K562 (cell line): ENCODE data around the gene TUT7. TPM values are rescaled to one million over a fixed set of nuclear protein-coding genes. Genes with fewer than 3 reads are reported as not detected.

Experiments used
- CBX3 ChIP-seq, 2 experiments: IDR thresholded peaks; 1 replicate in 1 of 2; 2 replicates in 1 of 2; pipeline ENCODE4 v1.6.1; 2012; ENCODE audit warnings: inconsistent platforms in 2 of 2, low read length in 2 of 2, borderline replicate concordance in 1 of 2, control low read depth in 1 of 2
- CREB3L1 ChIP-seq: fragments of 450-650 bp; IDR thresholded peaks from 2 replicates; pipeline ENCODE4 v1.6.1; 2014; ENCODE audit warnings: low read depth, mild to moderate bottlenecking, moderate library complexity, borderline replicate concordance
- CTCFL ChIP-seq: IDR thresholded peaks from 2 replicates; pipeline ENCODE4 v1.6.1; 2011; ENCODE audit warnings: borderline replicate concordance, low read depth, mild to moderate bottlenecking, moderate library complexity, low read length; ENCODE audit not compliant: insufficient read depth, poor library complexity, severe bottlenecking
- ETV1 ChIP-seq: fragments of 450-650 bp; conservative IDR thresholded peaks from 2 replicates; pipeline ENCODE4 v1.6.1; 2016; ENCODE audit warnings: missing genetic modification characterization, control low read depth, low read depth, missing compliant biosample characterization
- FOXK1 ChIP-seq: sonication (generic); formaldehyde crosslinking; IDR thresholded peaks from 2 replicates; pipeline ENCODE4 v1.8.0; 2022; ENCODE audit warnings: missing genetic modification reagents, mild to moderate bottlenecking, borderline replicate concordance
- HES1 ChIP-seq: fragments of 450-650 bp; IDR thresholded peaks from 2 replicates; pipeline ENCODE4 v1.6.1; 2016; ENCODE audit warnings: low read depth, mild to moderate bottlenecking, moderate library complexity
- KAT7 ChIP-seq: sonication (generic); formaldehyde crosslinking; IDR thresholded peaks from 2 replicates; pipeline ENCODE4 v1.8.0; 2022; ENCODE audit warnings: missing genetic modification reagents, mild to moderate bottlenecking, borderline replicate concordance
- KDM5B ChIP-seq: fragments of 200-600 bp; sonication (generic); IDR thresholded peaks from 2 replicates; pipeline ENCODE4 v1.6.1; 2012; ENCODE audit warnings: low read depth, mild to moderate bottlenecking, moderate library complexity, low read length, control low read depth, inconsistent platforms; ENCODE audit not compliant: insufficient replicate concordance
- MAZ ChIP-seq, 2 experiments: fragments of 450-650 bp in 1 of 2; sonication (generic) in 1 of 2; formaldehyde crosslinking; IDR thresholded peaks in 1 of 2; conservative IDR thresholded peaks in 1 of 2; 2 replicates each; pipeline versions ENCODE4 v1.4.0 to v1.5.0; 2020; ENCODE audit warnings: mild to moderate bottlenecking in 1 of 2, missing genetic modification reagents in 1 of 2
- MED1 ChIP-seq: sonication (generic); formaldehyde crosslinking; IDR thresholded peaks from 2 replicates; pipeline ENCODE4 v1.8.1; 2023; ENCODE audit warnings: missing genetic modification reagents, borderline replicate concordance
- RHOXF2B ChIP-seq: fragments of 250-450 bp; sonication (Bioruptor Pico); conservative IDR thresholded peaks from 2 replicates; pipeline ENCODE4 v1.5.1; 2021
- TEAD4 ChIP-seq, 2 experiments: sonication (generic) in 1 of 2; formaldehyde crosslinking in 1 of 2; IDR thresholded peaks; 2 replicates each; pipeline versions ENCODE4 v1.6.1 to v1.8.0; 2012 to 2022; ENCODE audit warnings: borderline replicate concordance in 1 of 2, inconsistent platforms in 1 of 2, low read length in 1 of 2, mild to moderate bottlenecking in 1 of 2, missing genetic modification reagents in 1 of 2
- THAP12 ChIP-seq: fragments of 250-450 bp; sonication (Bioruptor Pico); IDR thresholded peaks from 2 replicates; pipeline ENCODE4 v1.9.0; 2021; ENCODE audit warnings: mild to moderate bottlenecking, inconsistent platforms
- TSC22D4 ChIP-seq: fragments of 450-650 bp; IDR thresholded peaks from 2 replicates; pipeline ENCODE4 v1.6.1; 2016; ENCODE audit warnings: missing genetic modification characterization, missing biosample characterization, control low read depth
- VEZF1 ChIP-seq: fragments of 200-800 bp; sonication (Bioruptor generic); IDR thresholded peaks from 2 replicates; pipeline ENCODE4 v1.6.1; 2017; ENCODE audit warnings: missing genetic modification characterization, missing compliant biosample characterization
- ZNF121 ChIP-seq: sonication (generic); formaldehyde crosslinking; conservative IDR thresholded peaks from 2 replicates; pipeline ENCODE4 v1.8.0; 2022; ENCODE audit warnings: missing genetic modification reagents
- polyA plus RNA-seq, 8 experiments: library from polyadenylated mRNA; depleted of rRNA in 4 of 8; stranded (reverse) in 5 of 8; unstranded in 3 of 8; fragments of >200 nt; fragmentation: Nextera tagmentation in 2 of 8; fragmentation: Illumina TruSeq in 1 of 8; extraction: Ambion mirVana in 2 of 8; extraction: Trizol in 1 of 8; gene quantifications; 2 replicates each; pipeline versions ENCODE4 v1.2.1 to v1.2.3, GENCODE V29; 2011 to 2014; ENCODE audit warnings: inconsistent platforms in 1 of 8, missing spikeins in 1 of 8
- total RNA-seq, 7 experiments: library from RNA; depleted of rRNA in 6 of 7; stranded (reverse); fragments of >200 nt in 6 of 7; fragmentation: Illumina TruSeq in 2 of 7; extraction: Trizol in 2 of 7; gene quantifications; 2 replicates each; pipeline versions ENCODE4 v1.2.1 to v1.2.3, GENCODE V29; 2011 to 2021; ENCODE audit warnings: low replicate concordance in 1 of 7

Gene TUT7
- total and polyA plus RNA-seq, 9 of the 15 experiments (the other 6 are each of a cell fraction or from before 2014, with no cell fraction given): 5.9 to 26.9 (median 15.2) TPM

GRCh38 chr9:86282077-86282978 lies 71.9 kb downstream of the TUT7 start, which contains the start of gene ISCA1 (continued):
- TF ChIP-seq VEZF1 (peak; percentile 63), ZNF121 (no peak), THAP12 (CRISPR knock-in tag) (no peak), RHOXF2B (CRISPR knock-in tag) (no peak), CREB3L1 (peak; percentile 68; the same call in 1 of the 2 replicates), CTCFL (no peak), TEAD4 (IDR thresholded peaks at IDR 0.05; ENCODE audit: low read length) (no peak), TEAD4 (CRISPR knock-in tag; IDR thresholded peaks at IDR 0.05; ENCODE audit: borderline replicate concordance) (no peak), MAZ (CRISPR knock-in tag; conservative IDR thresholded peaks at IDR 0.05 in 1 of 2, IDR thresholded peaks at IDR 0.05 in 1 of 2) (peak; percentile 60 to 66), KAT7 (peak; percentile 69; the same call in 1 of the 2 replicates), KDM5B (peak; percentile 74), TSC22D4 (tag) (no peak), HES1 (no peak), FOXK1 (CRISPR knock-in tag) (no peak), MED1 (0 out of 2 replicates have a peak, but pooled peaks have one; percentile 72), CBX3 (IDR thresholded peaks at IDR 0.05; ENCODE audit: borderline replicate concordance in 1 of 2, low read length in 2 of 2) (no peak), ETV1 (tag) (no peak; the same call in 1 of the 2 replicates)
